HG02571 (cell line): ENCODE measurements around the gene POR.
A peak's percentile ranks its signal among the peaks of the same experiment; 100 is the strongest.
"Not testable (repeated sequence)": the region's sequence is repeated elsewhere in the genome, so short reads cannot be mapped to it uniquely, and the experiment has no call there.

Source experiments
- ATAC-seq: cut with Tn5 transposase; IDR thresholded peaks from one replicate; pipeline ENCODE4 v1.9.1; 2021; ENCODE audit warnings: mild to moderate bottlenecking, moderate library complexity; ENCODE audit not compliant: unreplicated experiment

Gene POR

DNA sequence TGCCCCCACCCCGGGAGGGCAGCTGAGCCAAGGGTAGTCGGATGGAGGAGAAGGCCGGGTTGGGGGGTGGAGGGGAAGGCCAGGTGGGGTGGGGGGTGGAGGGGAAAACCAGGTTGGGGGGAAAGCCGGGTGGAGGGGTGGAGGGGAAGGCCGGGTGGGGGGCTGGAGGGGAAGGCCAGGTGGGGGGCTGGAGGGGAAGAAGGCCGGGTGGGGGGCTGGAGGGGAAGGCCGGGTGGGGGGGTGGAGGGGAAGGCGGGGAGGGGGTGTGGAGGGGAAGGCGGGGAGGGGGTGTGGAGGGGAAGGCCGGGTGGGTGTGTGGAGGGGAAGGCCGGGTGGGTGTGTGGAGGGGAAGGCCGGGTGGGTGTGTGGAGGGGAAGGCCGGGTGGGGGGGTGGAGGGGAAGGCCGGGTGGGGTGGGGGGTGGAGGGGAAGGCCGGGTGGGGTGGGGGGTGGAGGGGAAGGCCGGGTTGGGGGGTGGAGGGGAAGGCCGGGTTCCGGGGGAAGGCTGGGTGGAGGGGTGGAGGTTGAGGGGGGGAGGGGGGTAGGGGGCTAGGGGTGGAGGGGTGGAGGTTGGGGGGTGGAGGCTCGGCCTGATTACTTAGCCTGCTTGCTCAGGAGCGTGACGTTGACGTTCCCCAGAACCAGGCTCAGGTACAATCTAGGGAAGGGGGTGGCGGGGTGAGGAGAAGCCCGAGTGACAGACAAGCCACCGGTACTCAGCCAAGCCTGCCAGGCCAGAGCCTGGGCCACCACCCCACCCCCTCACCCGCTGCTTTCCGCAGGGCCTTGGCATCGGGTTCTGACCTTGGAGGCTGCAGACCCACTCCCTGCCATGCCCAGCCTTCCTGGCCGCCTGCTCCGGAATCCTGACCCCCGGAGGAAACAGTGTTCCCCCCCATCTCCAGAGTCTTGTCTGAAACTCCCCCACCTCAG lies 73.9 kb downstream of the POR start:
- no peak for ATAC-seq

DNA sequence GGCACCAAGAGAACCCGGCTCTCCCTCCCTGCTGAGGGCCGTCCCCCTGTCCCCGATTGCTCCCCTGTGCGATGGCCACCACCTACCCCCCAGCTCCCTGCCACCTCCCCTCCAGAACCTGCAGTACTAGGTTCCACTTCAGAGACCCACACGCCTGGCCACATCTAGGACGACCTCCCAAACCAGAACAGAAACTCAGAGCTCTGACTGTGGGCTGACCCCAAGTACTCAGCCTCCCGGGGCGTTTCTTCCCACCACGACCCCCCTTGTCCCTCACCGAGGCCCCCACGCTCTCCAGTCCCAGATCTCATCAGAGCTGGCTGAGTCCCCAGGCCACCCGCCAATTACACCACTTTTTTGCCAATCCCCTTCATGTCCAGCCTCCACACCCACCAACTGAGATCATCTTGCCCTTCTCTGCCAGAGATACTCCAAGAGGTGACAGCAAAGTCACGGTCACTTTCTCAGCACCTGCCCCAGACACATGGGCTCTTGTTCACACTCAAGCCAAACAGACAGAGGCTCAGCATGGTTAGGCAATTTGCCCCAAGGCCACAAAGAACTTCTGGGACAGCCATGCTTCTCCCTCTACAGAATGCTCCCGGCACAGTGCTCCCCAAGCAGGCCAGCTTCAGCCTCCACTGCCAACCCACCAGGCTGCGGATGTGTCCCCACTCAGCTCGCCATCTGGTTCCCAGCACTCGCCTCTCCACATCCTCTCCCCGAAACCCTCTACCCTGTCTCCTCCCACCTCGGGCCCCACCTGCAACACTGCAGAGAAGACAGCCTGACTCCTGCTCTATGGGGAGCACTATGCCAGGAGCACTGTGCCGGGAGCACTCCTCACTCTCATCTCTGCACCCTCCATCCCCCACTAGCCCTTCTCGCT lies 74.8 kb downstream of the POR start:
- ATAC-seq = no peak

DNA sequence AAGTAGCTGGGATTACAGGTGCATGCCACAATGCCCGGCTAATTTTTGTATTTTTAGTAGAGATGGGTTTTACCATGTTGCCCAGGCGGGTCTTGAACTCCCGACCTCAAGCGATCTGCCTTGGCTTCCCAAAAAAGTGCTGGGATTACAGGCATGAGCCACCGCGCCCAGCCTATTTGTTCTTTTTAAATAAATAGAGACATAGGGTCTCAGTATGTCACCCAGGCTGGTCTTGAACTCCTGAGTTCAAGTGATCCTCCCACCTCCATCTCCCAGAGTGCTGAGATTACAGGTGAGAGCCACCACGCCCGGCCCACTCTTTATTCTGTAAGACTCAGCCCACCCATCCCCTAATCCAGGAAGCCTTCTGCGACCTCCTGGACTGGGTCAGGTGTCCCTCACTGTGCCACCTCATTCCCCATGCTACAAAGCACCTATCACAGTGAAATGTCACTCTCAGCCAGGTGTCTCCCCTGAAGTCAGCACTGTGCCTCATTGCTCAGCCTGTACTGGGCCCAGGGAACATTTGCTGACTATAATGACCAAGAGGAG lies 76.7 kb downstream of the POR start:
- ATAC-seq = no peak

DNA sequence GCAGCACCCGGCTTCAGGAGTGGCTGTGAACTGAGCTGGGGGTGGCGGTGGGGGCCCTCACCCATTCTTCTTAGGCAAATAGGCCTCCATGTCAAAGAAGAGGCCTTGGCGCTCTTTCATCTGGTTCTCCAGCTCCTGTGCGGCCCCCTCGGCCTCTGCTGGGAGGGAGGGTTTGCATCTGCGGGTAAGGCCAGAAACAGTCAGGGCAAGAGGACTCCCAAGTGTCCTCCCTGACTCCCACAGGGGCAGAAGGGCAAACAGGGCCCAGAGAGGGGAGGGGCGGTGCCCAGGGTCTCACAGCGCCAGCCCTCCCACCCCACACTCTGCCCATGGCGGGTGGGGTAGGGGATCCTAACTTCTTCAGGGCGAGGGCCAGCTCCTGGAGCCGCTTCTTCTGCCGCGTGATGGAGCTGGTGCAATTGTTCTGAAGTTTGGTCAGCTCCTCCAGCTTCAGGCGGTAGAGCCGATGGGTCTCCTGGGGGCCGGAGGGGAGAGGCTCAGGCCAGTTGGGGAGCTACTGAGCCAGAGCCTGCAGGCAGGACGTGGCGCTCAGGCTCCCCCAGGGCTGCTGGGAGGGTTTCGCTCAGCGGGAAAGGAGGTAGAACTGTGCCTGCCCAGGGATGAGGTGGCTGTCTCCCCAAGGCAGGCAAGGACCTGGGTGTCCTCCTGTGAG lies 77.3 kb downstream of the POR start:
- no peak for ATAC-seq

DNA sequence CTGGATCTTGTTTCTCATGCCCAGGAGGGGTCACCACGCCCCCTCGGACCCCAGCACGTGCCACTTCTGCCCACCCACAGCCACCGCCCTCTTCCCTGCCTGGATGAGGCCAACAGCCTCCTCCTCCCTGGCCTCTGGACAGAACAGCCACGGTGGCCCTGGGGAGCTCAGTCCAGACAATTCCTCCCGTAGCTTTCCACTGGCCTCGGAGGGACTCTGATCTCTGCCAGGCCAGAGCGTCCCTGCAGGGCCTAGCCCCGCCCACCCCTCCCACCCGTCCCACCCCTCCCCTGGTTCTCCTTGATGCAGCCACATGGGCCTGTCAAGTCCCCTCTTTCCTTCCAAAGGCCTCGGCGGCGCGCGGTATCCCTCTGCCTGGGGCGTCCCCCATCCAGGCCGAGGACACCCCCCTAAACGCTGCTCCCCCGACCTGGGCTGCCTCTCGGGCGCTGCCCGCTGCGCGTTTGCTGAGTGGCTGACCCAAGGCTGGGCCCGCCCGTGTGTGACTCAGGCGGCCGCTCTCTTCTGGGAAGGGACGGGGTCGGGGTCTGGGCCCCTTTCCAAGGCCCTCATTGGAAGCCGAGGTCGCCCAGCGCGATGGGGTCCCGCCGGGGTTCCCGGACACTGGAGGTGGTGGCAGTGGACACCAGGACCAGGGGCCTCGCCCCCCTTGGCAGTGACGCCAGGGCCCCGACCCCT lies 78.9 kb downstream of the POR start:
- peak; percentile 6 for ATAC-seq

DNA sequence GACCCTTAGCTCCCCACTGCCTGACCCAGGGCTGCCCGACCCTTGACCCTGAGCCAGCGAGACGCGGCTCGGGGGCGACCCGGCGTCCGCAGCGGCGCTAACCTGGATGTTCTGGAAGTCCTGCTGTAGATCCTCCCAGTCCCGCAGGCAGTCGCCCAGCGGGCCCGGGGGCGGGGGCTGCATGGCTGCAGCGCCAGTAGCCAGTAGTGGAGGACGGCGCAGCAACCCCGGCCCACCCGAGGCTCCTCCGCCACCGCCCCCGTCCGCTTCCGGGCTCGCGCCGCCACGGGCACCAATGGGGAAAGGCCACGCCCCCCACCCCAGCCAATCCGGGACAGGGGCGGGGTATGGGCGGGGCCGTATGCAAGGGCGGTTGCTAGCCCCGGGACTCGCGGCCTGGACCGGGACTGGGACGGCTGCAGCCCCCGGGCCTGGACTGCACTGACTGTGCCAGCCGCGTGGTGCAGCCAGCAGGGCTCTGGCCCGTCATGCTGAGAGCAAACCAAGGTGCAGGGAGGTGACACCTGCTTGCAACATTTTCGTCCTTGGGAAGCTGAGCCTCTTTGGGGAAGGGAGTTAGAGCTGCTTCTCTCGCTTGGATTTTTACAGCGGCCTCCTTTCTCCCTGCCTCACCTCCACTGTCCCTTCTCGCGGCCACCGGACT lies 79.6 kb downstream of the POR start, which contains the start of gene TMEM120A:
TSS of gene TMEM120A (minus strand) at position 208 of the 664 bp plus-strand sequence. CDS start at position 183, 25 bp downstream.
- peak; percentile 93 for ATAC-seq

DNA sequence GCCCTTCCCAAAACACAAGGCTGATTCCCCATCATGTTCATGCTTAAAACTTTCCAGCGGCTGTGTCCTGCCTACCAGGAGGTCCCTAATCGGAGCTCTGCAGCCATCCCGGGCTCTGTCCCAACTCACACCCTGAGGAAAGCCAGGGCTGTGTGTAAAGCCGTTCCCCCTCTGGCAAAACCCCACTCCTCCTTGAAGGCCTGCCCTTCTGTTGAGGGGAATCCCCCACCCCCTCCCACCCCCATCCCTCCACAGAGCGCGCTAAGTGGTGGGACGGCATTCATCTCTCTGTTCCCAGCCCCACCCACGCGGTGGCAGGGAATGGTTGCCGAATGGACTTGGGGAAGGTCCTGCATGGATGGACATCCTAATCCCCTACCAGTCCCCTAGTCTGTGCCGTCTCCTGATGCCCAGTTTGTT lies 80.1 kb downstream of the POR start:
- ATAC-seq = no peak

DNA sequence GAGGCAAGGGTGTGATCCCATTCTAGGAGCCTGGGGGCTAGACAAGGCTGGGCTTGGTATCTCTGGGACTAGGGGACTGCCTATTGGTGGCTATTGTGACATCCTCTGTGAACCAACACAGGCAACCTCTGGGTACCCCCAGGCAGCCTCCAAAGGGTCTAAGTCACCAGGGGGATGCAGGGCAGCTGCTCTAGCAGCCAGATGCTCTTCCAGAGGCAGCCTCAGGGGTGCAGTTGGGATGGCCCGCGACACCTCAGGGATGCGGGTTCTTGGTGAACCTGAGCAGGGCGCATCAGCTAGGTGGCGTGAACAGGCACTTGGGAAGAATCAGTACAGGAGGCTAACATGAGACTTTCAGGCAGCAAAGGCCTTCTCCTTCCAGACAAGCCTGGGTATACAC lies 81.0 kb downstream of the POR start:
- no peak for ATAC-seq

DNA sequence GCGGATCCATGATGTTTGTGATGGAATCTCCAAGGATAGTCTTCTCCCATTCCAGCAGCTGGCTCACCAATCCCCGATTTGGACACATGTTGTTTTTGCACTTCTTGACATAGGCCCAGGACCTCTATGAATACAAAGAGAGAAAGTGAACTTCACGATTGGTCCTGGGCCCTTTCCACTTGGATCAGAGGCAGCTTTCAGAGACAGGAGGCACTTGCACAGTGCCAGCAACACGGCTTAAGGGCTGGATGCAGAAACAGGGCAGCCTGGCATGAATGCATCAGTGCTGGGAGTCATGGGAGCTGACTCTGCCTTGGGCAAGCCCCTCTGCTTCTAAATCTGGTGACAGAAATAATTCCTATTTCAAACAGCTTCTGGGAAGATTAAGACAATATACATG lies 81.5 kb downstream of the POR start:
- no peak for ATAC-seq

DNA sequence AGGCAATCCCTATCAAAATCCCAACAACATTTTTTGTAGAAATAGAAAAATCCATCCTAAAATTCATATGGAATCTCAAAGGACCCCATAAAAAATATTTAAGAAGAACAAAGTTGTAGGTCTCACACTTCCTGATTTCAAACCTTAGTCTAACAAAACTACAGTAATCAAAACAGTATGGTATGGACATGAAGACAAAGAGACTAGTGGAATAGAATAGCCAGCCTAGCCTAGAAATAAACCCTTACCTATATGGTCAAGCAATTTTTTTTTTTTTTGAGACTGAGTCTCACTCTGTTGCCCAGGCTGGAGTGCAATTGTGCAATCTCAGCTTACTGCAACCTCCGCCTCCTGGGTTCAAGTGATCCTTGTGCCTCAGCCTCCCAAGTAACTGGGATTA lies 83.1 kb downstream of the POR start:
- ATAC-seq = no peak

DNA sequence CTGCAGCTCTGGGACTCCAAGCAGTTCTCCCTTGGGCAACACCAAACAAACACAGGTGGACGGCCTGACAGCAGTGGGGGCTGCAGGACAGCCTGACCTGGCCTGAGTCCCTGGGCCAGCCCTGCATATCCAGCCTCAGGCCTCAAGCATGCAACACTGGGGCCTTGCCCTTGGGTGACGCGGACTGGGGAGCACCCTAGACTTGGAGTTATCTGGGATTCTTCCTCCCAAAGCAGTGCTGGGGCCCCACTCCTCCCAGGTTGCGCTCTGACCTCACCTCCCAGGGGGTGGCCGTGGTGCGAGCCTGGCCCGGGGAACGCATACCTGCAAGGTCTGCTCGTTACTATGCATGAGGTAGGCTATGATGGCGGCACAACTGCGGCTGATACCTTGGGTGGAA lies 85.6 kb downstream of the POR start:
- ATAC-seq = no peak

DNA sequence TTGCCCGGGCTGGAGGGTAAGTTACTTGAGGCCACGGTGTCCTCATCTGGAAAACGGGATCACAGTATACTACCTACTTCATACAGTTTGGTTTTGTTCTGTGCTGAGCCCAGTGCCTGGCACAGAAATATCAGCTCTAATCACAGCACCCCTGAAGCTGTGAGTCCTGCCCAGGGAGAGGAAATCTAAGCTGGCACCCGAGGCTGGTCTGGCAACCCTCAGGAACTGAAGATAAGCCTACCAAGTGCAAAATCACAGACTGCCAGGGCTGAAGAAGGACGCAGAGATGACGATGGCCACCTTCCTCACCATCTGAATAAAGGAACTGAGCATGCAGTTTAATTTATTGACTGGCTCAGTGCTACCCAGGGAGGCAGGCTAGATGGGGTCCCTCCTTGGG lies 87.2 kb downstream of the POR start:
- no peak for ATAC-seq

DNA sequence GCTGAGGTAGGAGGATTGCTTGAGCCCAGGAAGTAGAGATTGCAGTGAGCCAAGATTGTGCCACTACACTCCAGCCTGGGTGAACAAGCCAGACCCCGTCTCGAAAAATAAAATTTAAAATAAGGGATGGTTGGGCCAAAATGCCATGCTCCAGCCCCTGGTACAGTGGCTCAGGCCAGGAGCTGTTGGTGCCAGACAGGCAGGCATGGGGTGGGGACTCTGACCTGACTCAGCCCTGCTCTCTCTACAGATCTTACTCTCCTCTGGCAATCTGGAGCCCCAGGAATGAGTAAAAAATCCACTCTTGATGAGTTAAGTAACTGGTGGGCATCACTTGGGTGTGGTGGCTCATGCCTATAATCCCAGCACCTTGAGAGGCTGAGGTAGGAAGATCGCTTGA lies 87.9 kb downstream of the POR start:
- no peak for ATAC-seq

DNA sequence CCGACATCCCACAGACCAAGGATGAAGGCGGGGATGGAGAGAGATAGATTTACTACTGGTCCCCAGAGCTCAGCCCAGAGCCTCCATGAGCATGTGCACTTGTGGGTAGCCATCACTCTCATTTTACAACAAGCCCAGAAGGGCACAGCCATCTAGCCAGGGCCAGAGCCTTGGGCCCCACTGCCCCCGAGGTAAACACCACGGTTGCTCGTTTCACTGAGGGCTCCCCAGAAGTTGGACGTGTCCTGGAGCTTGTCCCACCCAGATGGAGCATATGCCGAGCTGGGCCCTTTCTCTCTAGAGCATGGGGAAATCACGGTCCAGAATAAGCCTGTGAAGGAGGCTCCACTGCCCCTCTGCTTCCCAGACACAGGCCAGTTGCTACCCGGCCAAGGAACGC lies 88.4 kb downstream of the POR start:
- ATAC-seq = no peak

DNA sequence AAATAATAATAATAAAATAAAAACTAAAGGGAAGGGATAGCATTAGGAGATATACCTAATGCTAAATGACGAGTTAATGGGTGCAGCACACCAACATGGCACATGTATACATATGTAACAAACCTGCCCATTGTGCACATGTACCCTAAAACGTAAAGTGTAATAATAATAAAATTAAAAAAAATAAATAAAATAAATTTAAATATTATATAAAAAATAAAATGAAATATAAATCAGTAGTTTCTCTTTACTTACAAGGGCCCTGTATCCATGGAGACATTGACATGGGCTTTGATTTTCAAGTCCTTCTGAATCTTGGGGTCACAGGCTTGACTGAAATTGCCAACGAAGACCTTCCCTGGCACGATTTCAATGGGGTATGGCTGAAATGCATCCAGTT lies 90.0 kb downstream of the POR start:
- ATAC-seq = not testable (repeated sequence)

DNA sequence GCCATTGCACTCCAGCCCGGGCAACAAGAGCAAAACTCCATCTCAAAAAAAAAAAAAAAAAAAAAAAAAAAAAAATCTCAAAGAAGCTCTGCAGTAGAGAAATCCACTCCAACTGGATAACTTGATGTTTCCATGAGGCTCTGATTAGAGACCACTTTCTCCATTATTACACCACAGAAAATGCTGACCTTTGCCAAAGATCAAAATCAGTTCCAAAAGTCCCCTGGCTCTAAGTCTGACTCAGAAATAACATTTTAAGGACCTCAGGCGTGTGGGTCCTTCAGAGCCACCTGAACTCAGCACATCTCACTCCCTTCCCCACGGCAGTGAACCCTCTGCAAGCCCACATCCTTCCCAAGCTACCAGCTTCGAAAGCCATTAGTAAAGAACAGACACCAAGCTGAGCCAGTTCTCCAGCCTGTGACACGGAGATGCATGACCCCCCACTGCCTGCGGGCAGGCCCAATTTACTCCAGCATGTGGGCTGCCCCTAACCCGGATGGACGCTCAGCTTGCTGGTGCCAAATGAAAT lies 93.3 kb downstream of the POR start:
- ATAC-seq = no peak

DNA sequence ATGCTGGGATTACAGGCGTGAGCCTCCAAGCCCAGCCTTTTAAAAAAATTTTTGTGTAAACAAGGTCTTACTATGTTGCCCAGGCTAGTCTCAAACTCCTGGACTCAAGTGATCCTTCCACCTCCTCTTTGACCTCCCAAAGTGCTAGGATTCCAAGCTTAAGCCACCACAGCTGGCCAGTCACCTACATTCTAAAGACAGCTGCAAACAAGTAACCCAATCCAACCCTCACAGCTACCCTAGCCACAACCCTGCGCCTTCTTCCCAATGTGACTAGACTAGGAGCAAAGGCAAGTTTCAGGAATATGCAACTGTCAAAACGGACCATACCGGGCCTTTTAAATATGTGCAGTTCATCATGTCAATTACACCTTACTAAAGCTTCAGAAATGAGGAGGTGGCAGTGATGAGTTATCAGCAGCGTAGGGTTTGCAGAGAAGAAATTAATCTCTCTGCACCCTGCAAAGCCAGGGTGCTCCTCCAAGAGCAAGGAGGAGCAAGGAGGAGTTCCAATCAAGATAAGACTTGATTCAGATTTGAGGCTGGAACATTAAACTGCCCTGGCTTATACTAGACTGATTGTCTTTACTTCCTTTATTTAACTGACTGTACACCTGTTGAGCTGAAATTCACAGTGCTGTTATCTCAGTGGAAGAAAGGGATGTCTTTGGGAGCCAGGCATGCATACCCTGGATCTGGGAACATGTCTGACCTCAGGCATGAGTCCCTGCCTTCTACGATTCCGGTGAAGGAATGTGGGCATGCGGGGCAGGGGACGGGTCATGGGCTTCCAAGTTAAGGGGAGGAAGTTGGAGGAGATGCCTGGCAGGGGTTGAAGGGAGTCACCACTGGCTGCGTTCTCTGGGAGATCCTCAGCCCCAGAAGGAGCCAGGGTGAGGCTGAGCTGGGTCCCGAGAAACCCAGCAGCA lies 95.0 kb downstream of the POR start:
- ATAC-seq = no peak

DNA sequence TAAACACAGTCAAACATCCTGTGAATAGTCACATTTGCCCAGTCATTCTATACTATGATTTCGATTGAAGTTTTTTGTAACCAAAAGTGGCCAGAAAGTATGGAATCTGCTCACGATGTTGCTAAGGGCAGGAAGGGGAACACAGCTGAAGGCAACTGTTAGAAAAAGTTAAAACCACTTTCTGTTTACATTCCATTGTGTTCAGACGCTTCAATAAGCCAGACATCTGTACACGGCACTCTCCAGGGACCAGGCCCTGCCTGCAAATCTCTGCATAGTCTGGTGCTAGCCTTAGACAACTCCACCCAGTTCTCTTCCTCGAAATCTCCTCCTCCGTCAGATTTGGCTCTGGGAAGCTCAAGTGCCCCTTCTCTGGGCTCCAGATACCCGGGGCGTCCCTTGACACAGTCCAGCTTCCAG lies 96.5 kb downstream of the POR start:
- ATAC-seq = no peak
